HepG2 (cell line): ENCODE data around the gene ATP2A3. TPM values are rescaled to one million over a fixed set of nuclear protein-coding genes. Genes with fewer than 3 reads are reported as not detected.

Source experiments
- ATAC-seq: fragments of 200-7000 bp; cut with Tn5 transposase; 3 replicates; pipeline ENCODE4 v1.9.1; 2020; ENCODE audit warnings: mild to moderate bottlenecking, moderate library complexity
- BruUV-seq: library from RNA; stranded (reverse); fragments of 400-500 nt; replicated peaks from 2 replicates; lab custom pipeline; 2021; lab: Mats Ljungman, UMichigan
- CTCF ChIA-PET: fragments of 300-600 bp; formaldehyde crosslinking; extraction: SDS; loops from one replicate; lab custom pipeline; 2021; ENCODE audit warnings: low total read pairs, inconsistent platforms, low intra/inter-chr PET ratio; lab: Yijun Ruan, JAX
- POLR2A ChIA-PET: fragments of 350-600 bp; sonication (Branson Sonifier 250); formaldehyde crosslinking; loops from one replicate; lab custom pipeline; 2020; ENCODE audit warnings: antibody characterized with exemption, inconsistent platforms; lab: Yijun Ruan, JAX
- DNase-seq: peaks from one replicate; pipeline ENCODE4 v3.0.0-alpha.2; 2015; ENCODE audit warnings: low spot score
- FAIRE-seq: peaks from 3 replicates; lab custom pipeline; 2011; peaks lifted over from hg19 to GRCh38; lab: Jason Lieb, UNC
- H2AFZ ChIP-seq: one replicate; pipeline ENCODE4 v1.6.1; 2011; ENCODE audit warnings: low read length, inconsistent platforms
- H3K27ac ChIP-seq: fragments of 300-600 bp; 3 replicates; pipeline ENCODE4 v1.8.0; 2011; ENCODE audit warnings: mixed run types, mild to moderate bottlenecking, mixed read lengths, low read length, inconsistent platforms; ENCODE audit not compliant: insufficient read depth; ENCODE audit errors: extremely low read length
- H3K27me3 ChIP-seq, 2 experiments: fragments of 200-600 bp in 1 of 2; 2 replicates in 1 of 2; 3 replicates in 1 of 2; pipeline versions ENCODE4 v1.6.0 to v1.8.0; 2011; ENCODE audit warnings: low read length in 2 of 2, mild to moderate bottlenecking in 2 of 2, moderate library complexity in 2 of 2, inconsistent platforms in 1 of 2; ENCODE audit not compliant: insufficient read depth in 2 of 2, control insufficient read depth in 1 of 2
- H3K36me3 ChIP-seq, 2 experiments: fragments of 200-600 bp in 1 of 2; replicated peaks in 1 of 2; 2 replicates in 1 of 2; 3 replicates in 1 of 2; pipeline versions ENCODE4 v1.5.1 to v1.8.0; 2011; ENCODE audit warnings: low read length in 2 of 2, inconsistent platforms in 1 of 2; ENCODE audit not compliant: insufficient read depth in 2 of 2, control insufficient read depth in 1 of 2
- H3K4me1 ChIP-seq: 2 replicates; pipeline ENCODE4 v1.5.1; 2012; ENCODE audit warnings: low read length, inconsistent platforms; ENCODE audit not compliant: insufficient read depth
- H3K4me2 ChIP-seq: 2 replicates; pipeline ENCODE4 v1.6.0; 2011; ENCODE audit warnings: low read depth, low read length, inconsistent platforms
- H3K4me3 ChIP-seq, 3 experiments: fragments of 200-600 bp in 1 of 3; sonication (generic), shearing (Covaris generic) in 1 of 3; replicated peaks in 1 of 3; 2 replicates each; pipeline ENCODE4 v1.5.1; 2011 to 2016; ENCODE audit warnings: low read length in 3 of 3, inconsistent platforms in 2 of 3, low read depth in 2 of 3, mild to moderate bottlenecking in 2 of 3, control low read depth in 1 of 3, mixed read lengths in 1 of 3; ENCODE audit not compliant: insufficient read depth in 1 of 3
- H3K79me2 ChIP-seq: one replicate; pipeline ENCODE4 v1.6.1; 2011; ENCODE audit warnings: low read length, inconsistent platforms; ENCODE audit not compliant: insufficient read depth
- H3K9ac ChIP-seq: 2 replicates; pipeline ENCODE4 v1.6.0; 2011; ENCODE audit warnings: mild to moderate bottlenecking, low read depth, low read length, inconsistent platforms; ENCODE audit not compliant: insufficient read depth
- H3K9me3 ChIP-seq: 2 replicates; pipeline ENCODE4 v1.5.1; 2012; ENCODE audit warnings: mild to moderate bottlenecking, low read length
- H4K20me1 ChIP-seq: 2 replicates; pipeline ENCODE4 v1.6.0; 2011; ENCODE audit warnings: inconsistent platforms, mild to moderate bottlenecking, low read length, moderate library complexity; ENCODE audit not compliant: insufficient read depth
- ATF6 ChIP-seq: sonication (generic); formaldehyde crosslinking; conservative IDR thresholded peaks from 2 replicates; pipeline ENCODE4 v1.4.0; 2020; ENCODE audit warnings: missing genetic modification reagents
- FOXJ3 ChIP-seq: sonication (generic); formaldehyde crosslinking; IDR thresholded peaks from 2 replicates; pipeline ENCODE4 v1.4.0; 2020; ENCODE audit warnings: missing genetic modification reagents, mild to moderate bottlenecking, borderline replicate concordance
- JUND ChIP-seq: sonication (generic); formaldehyde crosslinking; IDR thresholded peaks from 2 replicates; pipeline ENCODE4 v1.8.0; 2022; ENCODE audit warnings: mild to moderate bottlenecking, missing genetic modification reagents
- NFKBIZ ChIP-seq: IDR thresholded peaks from 2 replicates; pipeline ENCODE4 v1.6.1; 2018; ENCODE audit warnings: missing genetic modification reagents, missing compliant biosample characterization
- SAFB2 ChIP-seq: sonication (generic); formaldehyde crosslinking; IDR thresholded peaks from 2 replicates; pipeline ENCODE4 v1.5.1; 2020; ENCODE audit warnings: missing genetic modification reagents, low read depth, mild to moderate bottlenecking, borderline replicate concordance
- SALL1 ChIP-seq: sonication (generic); formaldehyde crosslinking; IDR thresholded peaks from 2 replicates; pipeline ENCODE4 v1.8.0; 2022; ENCODE audit warnings: mild to moderate bottlenecking, missing genetic modification reagents
- TAF15 ChIP-seq: fragments of 200-400 bp; formaldehyde crosslinking; IDR thresholded peaks from one replicate; pipeline ENCODE4 v1.6.1; 2018; ENCODE audit warnings: mild to moderate bottlenecking, low read depth, low read length; ENCODE audit not compliant: poor library complexity, severe bottlenecking
- TBX2 ChIP-seq: sonication (generic); formaldehyde crosslinking; IDR thresholded peaks from 2 replicates; pipeline ENCODE4 v1.5.0; 2020; ENCODE audit warnings: missing genetic modification reagents, mild to moderate bottlenecking, borderline replicate concordance
- TCF12 ChIP-seq, 2 experiments: fragments of 450-650 bp in 1 of 2; sonication (generic) in 1 of 2; formaldehyde crosslinking in 1 of 2; IDR thresholded peaks; 2 replicates each; pipeline versions ENCODE4 v1.6.1 to v1.8.0; 2017 to 2022; ENCODE audit warnings: antibody characterized with exemption in 1 of 2, mild to moderate bottlenecking in 1 of 2, missing genetic modification reagents in 1 of 2, moderate library complexity in 1 of 2
- TMF1 ChIP-seq: sonication (generic); formaldehyde crosslinking; IDR thresholded peaks from 2 replicates; pipeline ENCODE4 v1.8.1; 2022; ENCODE audit warnings: low read depth, missing genetic modification reagents
- USF2 ChIP-seq, 2 experiments: sonication (generic) in 1 of 2; formaldehyde crosslinking in 1 of 2; IDR thresholded peaks; 2 replicates each; pipeline versions ENCODE4 v1.5.1 to v1.6.1; 2011 to 2020; ENCODE audit warnings: borderline replicate concordance in 1 of 2, low read depth in 1 of 2, low read length in 1 of 2, mild to moderate bottlenecking in 1 of 2, missing genetic modification reagents in 1 of 2, moderate library complexity in 1 of 2
- XRCC5 ChIP-seq: fragments of 200-400 bp; formaldehyde crosslinking; optimal IDR thresholded peaks from 2 replicates; pipeline ENCODE3; 2017; ENCODE audit warnings: mild to moderate bottlenecking, low read length
- ZNF687 ChIP-seq: sonication (generic); formaldehyde crosslinking; IDR thresholded peaks from 2 replicates; pipeline ENCODE4 v1.5.1; 2020; ENCODE audit warnings: mild to moderate bottlenecking, missing genetic modification reagents, moderate library complexity
- WGBS: methylation state at CpG from one replicate; pipeline ENCODE4 v1.1.6; 2017; ENCODE audit warnings: low lambda C conversion rate; 5-methylcytosine and 5-hydroxymethylcytosine counted together
- in situ Hi-C: cut with HindIII; loops from 2 replicates; pipeline ENCODE4 v1.10.0; 2017; ENCODE audit warnings: low pct_unique_long_range_greater_than_20kb; ENCODE audit not compliant: extremely low pct_ligation_motif_present
- intact Hi-C: fragments of 100-400 bp; cut with micrococcal nuclease; formaldehyde crosslinking; loops from one replicate; pipeline ENCODE4 v1.10.0; 2022; ENCODE audit not compliant: unreplicated experiment
- polyA plus RNA-seq, 8 experiments: library from polyadenylated mRNA; depleted of rRNA in 3 of 8; stranded (reverse) in 7 of 8; unstranded in 1 of 8; fragments of >200 nt; fragmentation: Illumina TruSeq in 4 of 8; extraction: Trizol in 4 of 8; gene quantifications; 2 replicates each; pipeline versions ENCODE4 v1.2.1 to v1.2.3, GENCODE V29; 2011 to 2016; ENCODE audit warnings: low read depth in 4 of 8, missing spikeins in 1 of 8, mixed read lengths in 1 of 8; ENCODE audit not compliant: insufficient read depth in 1 of 8
- total RNA-seq, 5 experiments: library from RNA; depleted of rRNA; stranded (reverse); fragments of >200 nt; fragmentation: Illumina TruSeq; extraction: Trizol; gene quantifications; 2 replicates each; pipeline ENCODE4 v1.2.3, GENCODE V29; 2016; ENCODE audit warnings: low read depth in 1 of 5

The ATP2A3 gene
- total and polyA plus RNA-seq, 2 of the 13 experiments (the other 11 are each of a cell fraction or from before 2014, with no cell fraction given), result 0.07 TPM; not detected in 1

- no peaks in the 10 kb centered on the region for H4K20me1 ChIP-seq
- no TSS peak for BruUV-seq
- H2AFZ ChIP-seq, result no peak overlapping the region
- DNase-seq (peak; percentile 51), ATAC-seq (peak; percentile 84), FAIRE-seq (peak; percentile 85)
- in situ Hi-C loops (loop anchor here (5.0 to 10.0 kb wide), 2 partner anchors 46 to 161 kb away; no protein-coding TSS in a partner anchor), intact Hi-C loops (no loop called here)
- no peak overlapping the region for H3K9ac ChIP-seq
- WGBS, result 27% methylated on average over 8 of the region's 17 CpGs
- H3K27ac ChIP-seq, result no peak overlapping the region
- peak overlapping the region; percentile 36 for H3K4me2 ChIP-seq
- H3K36me3 ChIP-seq, result no peaks in the 10 kb centered on the region
- H3K79me2 ChIP-seq, result no peaks in the 10 kb centered on the region
- H3K9me3 ChIP-seq, result no peaks in the 10 kb centered on the region
- H3K4me3 ChIP-seq, result no peak overlapping the region
- ChIA-PET CTCF (interaction anchor here (1.1 to 2.5 kb wide), 3 partner anchors 50 to 161 kb away, joined by 3 to 13 read pairs (median 9); no protein-coding TSS in a partner anchor), POLR2A (interaction anchor here (0.9 to 1.0 kb wide), 2 partner anchors 10 to 101 kb away, joined by 3 to 4 read pairs; no protein-coding TSS in a partner anchor)
- H3K27me3 ChIP-seq, result peaks cover 2 to 35% of the 10 kb centered on the region in 2 experiments; a peak in 4 of 5 replicates
- H3K4me1 ChIP-seq, result peaks cover 32% of the 10 kb centered on the region
- TF ChIP-seq SAFB2 (no peak), TCF12 (IDR thresholded peaks at IDR 0.05) (no peak), TCF12 (CRISPR knock-in tag; IDR thresholded peaks at IDR 0.05) (no peak), ATF6 (no peak), ZNF687 (peak; percentile 63), FOXJ3 (CRISPR knock-in tag) (no peak), TBX2 (CRISPR knock-in tag) (0 out of 2 replicates have a peak, but pooled peaks have one; percentile 25), JUND (no peak), TAF15 (no peak), USF2 (IDR thresholded peaks at IDR 0.05; ENCODE audit: low read depth, low read length) (no peak), USF2 (CRISPR knock-in tag; IDR thresholded peaks at IDR 0.05; ENCODE audit: borderline replicate concordance) (no peak), SALL1 (peak; percentile 61), NFKBIZ (CRISPR knock-in tag) (no peak), TMF1 (CRISPR knock-in tag) (no peak), XRCC5 (peak; percentile 48)
Measured at GRCh38 chr17:3913531-3914311, 50.5 kb downstream of the ATP2A3 start.
